ENCODE data around the gene SLC6A7.

Gene SLC6A7

DNA sequence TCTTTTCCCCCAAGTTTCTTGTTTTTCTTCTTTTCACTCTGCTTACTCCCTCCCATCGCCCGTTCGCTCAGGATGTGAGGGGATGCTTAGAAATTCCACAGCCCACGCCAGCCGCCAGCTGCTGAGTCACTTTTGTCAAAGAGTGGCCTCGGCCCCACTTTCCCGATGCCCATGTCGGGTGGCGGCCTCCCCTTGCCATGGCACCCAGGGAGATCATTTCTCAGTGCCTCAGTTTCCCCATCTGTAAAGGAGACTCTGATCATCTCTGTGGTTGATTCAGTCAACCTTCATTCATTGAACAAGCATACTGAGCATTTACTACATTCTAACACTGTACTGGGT is 33.9 kb upstream of the SLC6A7 start:
- no peak for DNase-seq (ENCODE audit: low spot score)

- no peak for DNase-seq (ENCODE audit: low spot score)
Measured at GRCh38 chr5:150156540-150156939, 33.3 kb upstream of the SLC6A7 start.

DNA sequence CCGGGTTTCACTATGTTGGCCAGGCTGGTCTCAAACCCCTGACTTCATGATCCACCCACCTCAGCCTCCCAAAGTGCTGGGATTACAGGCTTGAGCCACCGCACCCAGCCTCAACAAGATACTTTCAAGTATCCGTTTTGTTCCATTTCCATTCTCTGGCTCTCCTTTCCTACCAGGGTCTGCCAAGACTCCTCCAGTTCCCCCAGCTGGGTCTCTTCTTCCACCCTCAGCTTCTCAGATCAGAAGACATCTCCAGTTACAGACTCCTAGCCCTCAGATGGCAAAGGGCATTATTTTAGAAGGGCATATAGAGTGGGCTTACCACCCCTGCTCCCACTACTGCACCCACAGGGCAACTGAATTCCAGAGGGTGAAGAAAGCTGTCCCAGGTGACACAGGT is 32.7 kb upstream of the SLC6A7 start:
- no peak for DNase-seq (ENCODE audit: low spot score)

DNA sequence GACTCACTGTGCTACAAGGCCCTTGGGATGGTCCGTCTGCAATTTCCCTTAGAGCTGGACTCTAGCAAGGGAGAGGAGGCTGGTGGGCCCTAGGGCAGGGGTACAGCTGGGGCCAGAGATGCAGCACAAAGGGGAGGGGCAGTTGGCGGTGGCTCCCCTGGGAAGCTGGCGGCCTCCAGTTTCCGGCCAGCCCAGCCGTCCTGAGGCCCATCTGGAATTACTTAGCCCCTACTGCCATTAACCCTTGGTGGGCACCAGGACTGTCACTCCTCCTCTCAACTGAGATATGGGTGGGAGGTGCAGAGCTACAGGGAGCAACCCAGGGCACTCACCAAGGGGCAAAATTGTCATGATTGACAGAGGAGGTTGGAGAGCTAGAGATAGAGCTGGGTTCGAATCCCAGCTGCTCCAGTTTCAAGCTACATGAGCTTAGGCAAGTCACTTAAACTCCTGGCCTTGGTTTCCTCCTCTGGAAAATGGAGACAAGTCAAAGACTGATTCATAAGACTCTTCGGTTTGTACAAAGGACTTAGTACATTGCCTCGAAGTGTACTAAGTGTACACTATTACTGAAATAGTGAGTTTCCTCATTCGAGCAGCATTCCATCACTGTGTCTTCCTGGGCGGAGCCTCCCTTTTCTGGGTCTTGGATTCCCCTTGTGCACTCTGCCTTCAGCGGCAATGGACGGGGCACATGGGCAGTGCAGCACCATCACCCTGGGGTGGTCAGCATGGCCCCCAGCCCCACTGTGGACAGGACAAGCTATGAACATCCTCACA is 31.5 kb upstream of the SLC6A7 start:
- DNase-seq (ENCODE audit: low spot score) = no peak

DNA sequence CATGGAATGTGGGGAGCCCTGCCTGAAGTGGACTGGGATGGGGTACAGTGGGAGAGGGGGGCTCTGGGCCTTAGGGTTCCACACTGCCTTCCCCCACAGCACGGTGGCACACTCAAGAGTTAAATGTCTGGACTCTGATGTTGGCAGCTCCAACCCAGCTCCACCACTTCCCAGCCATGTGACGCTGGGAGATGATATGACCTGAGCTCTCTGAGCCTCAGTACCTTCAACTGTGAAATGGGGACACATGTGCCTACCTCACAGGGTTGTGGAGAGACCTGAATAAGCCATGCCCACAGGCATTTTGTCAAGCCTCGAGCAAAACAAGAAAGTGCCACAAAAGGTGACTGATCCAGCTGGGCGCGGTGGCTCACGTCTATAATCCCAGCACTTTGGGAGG is 30.8 kb upstream of the SLC6A7 start:
- no peak for DNase-seq (ENCODE audit: low spot score)

GRCh38 chr5:150159741-150160179 is 30.1 kb upstream of the SLC6A7 start:
- peak; percentile 32 for DNase-seq (ENCODE audit: low spot score)

- no peak for DNase-seq (ENCODE audit: low spot score)
Measured at GRCh38 chr5:150160448-150161081, 29.3 kb upstream of the SLC6A7 start.

DNA sequence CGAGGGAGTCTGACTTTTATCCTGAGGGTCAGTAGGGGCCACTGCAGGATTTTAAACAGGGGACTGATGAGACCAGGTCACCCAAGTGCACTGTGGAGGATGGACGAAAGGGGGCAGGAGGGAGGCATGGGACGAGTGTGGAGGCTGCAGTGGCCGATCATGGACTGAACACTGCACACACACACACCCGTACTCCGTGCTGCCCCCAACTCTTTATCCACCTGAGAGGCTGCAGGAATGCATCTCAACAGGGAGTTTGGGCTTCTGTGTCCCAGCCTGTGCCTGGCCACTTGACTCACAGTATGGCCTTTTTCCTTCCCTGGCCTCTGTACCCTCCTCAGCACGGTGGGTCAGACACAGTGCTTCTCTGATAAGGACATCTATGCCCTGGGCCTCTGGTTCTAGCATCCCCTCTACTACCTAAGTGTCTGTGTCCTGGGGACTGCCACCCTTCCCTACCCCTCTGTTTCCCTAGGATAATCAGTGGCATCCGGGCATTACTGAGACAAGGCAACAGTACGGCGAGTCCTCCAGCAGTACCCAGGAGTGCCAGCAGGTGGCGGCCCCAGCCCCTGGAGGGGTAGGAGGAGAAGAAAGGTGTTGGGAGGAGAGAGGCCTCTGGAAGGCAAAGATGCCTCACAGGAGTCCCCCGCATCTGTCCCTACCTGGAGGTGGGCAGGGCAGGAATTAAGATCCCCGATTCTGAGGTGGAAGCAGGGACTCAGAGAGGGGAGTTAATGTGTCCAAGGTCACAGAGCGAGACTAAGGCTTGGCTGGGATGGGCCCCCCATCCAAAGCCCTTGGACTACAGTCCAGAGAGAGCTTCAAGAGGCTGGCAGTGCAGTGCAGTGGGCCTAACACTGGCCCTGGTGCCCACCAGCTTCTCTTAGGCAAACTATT is 28.4 kb upstream of the SLC6A7 start:
- peak; percentile 89 for DNase-seq (ENCODE audit: low spot score)

DNA sequence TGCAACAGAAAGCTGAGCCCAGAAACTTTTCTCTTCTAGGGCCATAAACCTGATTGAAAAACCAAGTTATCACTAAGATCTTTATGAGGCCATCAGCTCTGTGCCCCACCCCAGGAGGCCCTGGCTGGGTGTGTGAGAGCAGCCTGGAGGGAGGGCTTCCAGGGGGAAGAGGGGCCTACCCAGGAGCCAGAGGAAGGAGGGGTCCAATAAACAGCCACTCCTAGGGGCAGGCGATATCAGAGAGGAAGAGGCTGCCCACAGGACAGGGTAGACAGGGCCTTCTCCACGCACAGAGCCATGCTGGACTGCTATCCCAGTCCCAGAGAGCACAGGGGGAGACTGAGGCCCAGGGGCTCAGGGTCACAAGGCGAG is 27.7 kb upstream of the SLC6A7 start:
- DNase-seq (ENCODE audit: low spot score) = no peak

DNA sequence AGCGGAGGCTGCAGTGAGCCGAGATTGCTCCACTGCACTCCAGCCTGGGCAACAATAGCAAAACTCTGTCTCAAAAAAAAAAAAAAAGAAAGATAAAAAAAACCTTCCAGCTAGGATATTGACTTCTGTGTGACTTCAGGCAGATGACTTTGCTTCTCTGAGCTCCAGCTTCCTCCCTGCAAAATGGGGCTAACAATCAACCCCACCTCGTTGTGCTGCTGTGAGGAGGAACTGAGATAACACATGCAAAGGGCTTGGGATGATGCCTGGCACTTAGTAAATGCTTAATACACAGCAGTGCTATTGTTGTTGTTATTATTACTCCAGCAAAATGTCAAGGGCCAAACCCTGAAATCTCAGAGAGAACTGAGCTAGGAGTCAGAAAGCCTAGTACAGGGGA is 26.8 kb upstream of the SLC6A7 start:
- no peak for DNase-seq (ENCODE audit: low spot score)

GRCh38 chr5:150163547-150164059 is 26.3 kb upstream of the SLC6A7 start:
- no peak for DNase-seq (ENCODE audit: low spot score)

DNA sequence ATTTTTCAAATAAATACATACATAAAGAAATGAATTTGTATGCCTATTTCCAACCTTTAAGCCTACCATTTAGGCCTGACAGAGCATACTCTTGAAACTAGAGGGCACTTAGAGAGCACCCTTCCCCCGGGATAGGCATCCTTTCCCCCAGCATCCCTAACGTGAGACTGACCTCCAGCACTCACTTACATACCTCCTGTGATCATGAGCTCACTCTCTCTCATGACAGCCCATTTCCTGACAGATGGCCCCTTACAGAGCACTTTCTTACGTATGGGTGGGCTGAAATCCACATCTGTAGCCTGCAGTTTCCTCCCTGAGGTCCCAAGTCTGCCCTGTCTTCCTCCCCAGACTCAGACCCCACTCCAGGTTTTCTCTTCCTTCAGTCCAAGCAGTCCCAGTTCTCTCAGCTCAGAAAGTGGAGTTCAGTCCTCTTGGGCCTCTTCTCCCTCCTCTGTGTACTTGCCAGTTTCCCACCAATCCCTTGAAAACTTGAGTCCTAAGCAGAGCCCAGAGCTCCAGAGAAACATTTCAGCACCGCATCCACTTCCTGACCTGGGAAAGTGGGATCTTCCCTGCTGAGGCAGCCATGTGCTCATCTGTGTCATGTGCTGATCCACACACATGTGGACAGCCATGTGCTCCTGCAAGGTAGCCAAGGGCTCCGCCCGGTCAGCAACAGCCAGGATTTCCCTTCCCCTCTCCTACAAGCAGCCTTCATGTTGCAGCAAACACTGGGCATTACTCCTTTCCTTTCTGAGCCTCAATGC is 25.5 kb upstream of the SLC6A7 start:
- DNase-seq (ENCODE audit: low spot score) = no peak

GRCh38 chr5:150166037-150166649 is 23.7 kb upstream of the SLC6A7 start:
- DNase-seq (ENCODE audit: low spot score) = no peak

DNA sequence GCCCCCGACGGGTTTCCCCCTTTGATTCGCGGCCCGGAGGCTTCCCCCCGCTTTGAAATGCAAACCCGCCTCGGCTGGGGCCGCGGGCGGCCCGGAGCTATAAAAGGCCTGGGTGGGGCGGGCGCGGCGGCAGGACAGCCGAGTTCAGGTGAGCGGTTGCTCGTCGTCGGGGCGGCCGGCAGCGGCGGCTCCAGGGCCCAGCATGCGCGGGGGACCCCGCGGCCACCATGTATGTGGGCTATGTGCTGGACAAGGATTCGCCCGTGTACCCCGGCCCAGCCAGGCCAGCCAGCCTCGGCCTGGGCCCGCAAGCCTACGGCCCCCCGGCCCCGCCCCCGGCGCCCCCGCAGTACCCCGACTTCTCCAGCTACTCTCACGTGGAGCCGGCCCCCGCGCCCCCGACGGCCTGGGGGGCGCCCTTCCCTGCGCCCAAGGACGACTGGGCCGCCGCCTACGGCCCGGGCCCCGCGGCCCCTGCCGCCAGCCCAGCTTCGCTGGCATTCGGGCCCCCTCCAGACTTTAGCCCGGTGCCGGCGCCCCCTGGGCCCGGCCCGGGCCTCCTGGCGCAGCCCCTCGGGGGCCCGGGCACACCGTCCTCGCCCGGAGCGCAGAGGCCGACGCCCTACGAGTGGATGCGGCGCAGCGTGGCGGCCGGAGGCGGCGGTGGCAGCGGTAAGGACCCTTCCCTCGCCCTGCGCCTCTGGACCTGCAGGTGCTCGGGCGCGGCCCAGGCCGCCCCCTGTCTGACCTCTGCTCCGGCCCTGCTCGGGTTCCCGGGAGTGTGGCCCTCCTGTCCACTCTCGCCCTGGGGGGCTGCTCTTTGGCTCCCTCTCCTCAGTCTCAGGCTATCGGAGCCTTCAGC is 23.0 kb upstream of the SLC6A7 start, which contains the start of gene CDX1:
Gene CDX1 (plus strand): TSS at position 129 of the 862 bp plus-strand sequence. CDS start 99 bp downstream, at position 228.
- DNase-seq (ENCODE audit: low spot score) = peak; percentile 54

DNA sequence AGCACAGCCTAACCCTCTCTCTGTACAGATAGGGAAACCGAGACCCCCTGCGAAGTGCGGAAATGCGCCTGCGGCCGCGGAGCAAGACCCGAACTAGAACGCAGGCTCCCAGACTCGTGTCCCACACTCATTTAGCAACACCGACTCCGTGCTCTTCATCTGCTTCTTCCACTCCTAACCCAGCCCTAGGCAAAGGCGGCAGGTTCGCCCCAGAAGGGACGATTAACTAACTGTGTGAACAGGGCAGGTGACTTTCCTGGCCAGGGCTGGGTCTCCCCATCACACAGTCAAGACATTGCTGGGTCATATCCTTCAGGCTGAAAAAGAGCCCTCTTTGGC is 22.4 kb upstream of the SLC6A7 start:
- no peak for DNase-seq (ENCODE audit: low spot score)

GRCh38 chr5:150167908-150168307 is 22.0 kb upstream of the SLC6A7 start:
- DNase-seq (ENCODE audit: low spot score) = peak; percentile 55

DNA sequence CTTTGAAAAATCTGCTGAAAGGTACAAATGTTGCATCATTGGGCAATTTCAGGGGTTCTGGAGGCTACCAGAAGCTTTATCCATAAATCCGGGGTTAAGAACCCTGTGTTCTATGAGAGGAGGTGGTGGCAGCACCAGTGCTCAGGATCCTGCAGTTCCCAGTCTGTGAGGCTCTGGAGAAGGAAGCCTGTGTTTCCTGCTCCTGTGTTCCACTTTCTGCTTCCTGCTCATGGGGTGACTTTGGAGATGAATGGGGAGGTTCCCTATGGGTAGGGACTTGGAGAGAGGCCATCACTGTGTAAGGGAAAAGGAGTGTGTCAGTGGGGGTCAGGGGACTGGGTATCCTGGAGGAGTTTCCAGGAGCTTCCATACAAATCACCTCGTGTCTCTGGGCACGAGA is 21.0 kb upstream of the SLC6A7 start:
- no peak for DNase-seq (ENCODE audit: low spot score)

GRCh38 chr5:150172145-150172544 is 17.7 kb upstream of the SLC6A7 start:
- no peak for DNase-seq (ENCODE audit: low spot score)

- DNase-seq (ENCODE audit: low spot score) = no peak
Measured at GRCh38 chr5:150172556-150172955, 17.3 kb upstream of the SLC6A7 start.

DNA sequence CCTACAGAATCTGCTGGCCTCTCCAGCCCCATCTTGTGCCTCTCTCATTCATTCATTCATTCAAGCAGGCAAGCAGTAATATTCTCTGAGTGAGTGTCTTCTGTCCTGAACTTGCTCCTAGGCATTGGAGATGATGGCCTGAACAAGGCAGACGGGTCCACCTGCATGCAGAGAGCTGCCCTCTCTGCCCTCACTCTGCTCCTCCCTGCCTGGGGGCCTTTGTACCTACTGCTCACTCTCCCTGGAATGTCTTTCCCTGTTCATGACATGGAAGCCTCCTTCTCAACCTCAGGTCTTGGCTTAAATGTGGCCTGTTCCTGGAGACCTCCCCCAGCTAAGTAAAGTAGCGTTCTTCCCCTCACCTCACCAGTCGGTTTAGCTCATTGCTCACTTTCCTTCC is 16.7 kb upstream of the SLC6A7 start:
- no peak for DNase-seq (ENCODE audit: low spot score)
